Measurements from ENCODE around the gene LMBR1L.

LMBR1L gene

GRCh38 chr12:49110464-49111155 lies at the start of gene LMBR1L:
LMBR1L (minus strand) TSS chr12:49110847; CDS start chr12:49110555, 292 bp downstream.
- H3K4me3 ChIP-seq (ENCODE audit: low read depth, low read length) = peak within 1 kb of the TSS; percentile 96
- peak; percentile 33; the same call in 1 of the 2 replicates for TF ChIP-seq CTCF (IDR thresholded peaks at IDR 0.05; ENCODE audit: low read depth, low read length)

GRCh38 chr12:49160399-49160798 lies 49.8 kb upstream of the LMBR1L start:
- H3K4me3 ChIP-seq (ENCODE audit: low read depth, low read length) = no peak overlapping the region
- TF ChIP-seq CTCF (IDR thresholded peaks at IDR 0.05; ENCODE audit: low read depth, low read length) = no peak

GRCh38 chr12:49154221-49154620 lies 43.6 kb upstream of the LMBR1L start:
- TF ChIP-seq CTCF (IDR thresholded peaks at IDR 0.05; ENCODE audit: low read depth, low read length) = no peak
- H3K4me3 ChIP-seq (ENCODE audit: low read depth, low read length) = no peak overlapping the region

GRCh38 chr12:49147384-49147783 lies 36.7 kb upstream of the LMBR1L start:
- no peak overlapping the region for H3K4me3 ChIP-seq (ENCODE audit: low read depth, low read length)
- TF ChIP-seq CTCF (IDR thresholded peaks at IDR 0.05; ENCODE audit: low read depth, low read length) = no peak

GRCh38 chr12:49146406-49146805 lies 35.8 kb upstream of the LMBR1L start:
- no peak overlapping the region for H3K4me3 ChIP-seq (ENCODE audit: low read depth, low read length)
- no peak for TF ChIP-seq CTCF (IDR thresholded peaks at IDR 0.05; ENCODE audit: low read depth, low read length)

- H3K4me3 ChIP-seq (ENCODE audit: low read depth, low read length) = no peak overlapping the region
- no peak for TF ChIP-seq CTCF (IDR thresholded peaks at IDR 0.05; ENCODE audit: low read depth, low read length)
Measured at GRCh38 chr12:49144384-49144783, 33.7 kb upstream of the LMBR1L start.

- H3K4me3 ChIP-seq (ENCODE audit: low read depth, low read length) = no peak overlapping the region
- no peak for TF ChIP-seq CTCF (IDR thresholded peaks at IDR 0.05; ENCODE audit: low read depth, low read length)
Measured at GRCh38 chr12:49138999-49139398, 28.4 kb upstream of the LMBR1L start.
